COLO829 (cell line): Measurements from ENCODE around the gene LRRC41.
"Not testable (repeated sequence)": the region's sequence is repeated elsewhere in the genome, so short reads cannot be mapped to it uniquely, and the experiment has no call there.

Source experiments
- DNase-seq: peaks from one replicate; pipeline ENCODE4 v3.0.0; 2012; ENCODE audit warnings: low spot score

The LRRC41 gene

DNA sequence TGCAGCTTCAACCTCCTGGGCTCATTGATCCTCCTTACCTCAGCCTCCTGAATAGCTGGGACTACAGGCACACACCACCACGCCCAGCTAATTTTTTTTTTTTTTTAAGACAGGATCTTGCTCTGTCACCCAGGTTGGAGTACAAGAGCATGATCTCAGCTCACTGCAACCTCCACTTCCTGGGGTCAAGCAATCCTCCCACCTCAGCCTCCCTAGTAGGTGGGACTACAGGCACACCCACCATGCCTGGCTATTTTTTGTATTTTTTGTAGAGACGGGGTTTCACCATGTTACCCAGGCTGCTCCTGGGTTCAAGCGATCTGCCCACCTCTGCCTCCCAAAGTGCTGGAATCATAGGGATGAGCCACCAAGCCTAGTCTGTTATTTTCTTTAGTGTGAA, 59.6 kb downstream of the LRRC41 start:
- not testable (repeated sequence) for DNase-seq

DNA sequence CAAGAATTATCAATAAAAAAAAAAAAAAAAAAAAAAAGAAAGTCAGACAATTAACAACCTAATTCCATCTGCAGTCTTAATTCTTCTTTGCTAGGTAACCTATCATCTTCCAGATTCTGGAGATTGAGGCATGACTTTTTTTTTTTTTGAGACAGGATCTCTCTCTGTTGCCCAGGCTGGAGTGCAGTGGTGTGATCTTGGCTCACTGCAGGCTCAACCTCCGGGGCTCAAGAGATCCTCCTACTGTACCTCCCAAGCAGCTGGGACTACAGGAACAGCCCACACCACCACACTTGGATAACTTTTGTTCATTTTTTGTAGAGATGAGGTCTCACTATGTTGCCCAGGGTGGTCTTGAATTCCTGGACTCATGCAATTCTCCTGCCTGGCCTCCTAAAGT, 60.5 kb downstream of the LRRC41 start:
- no peak for DNase-seq

DNA sequence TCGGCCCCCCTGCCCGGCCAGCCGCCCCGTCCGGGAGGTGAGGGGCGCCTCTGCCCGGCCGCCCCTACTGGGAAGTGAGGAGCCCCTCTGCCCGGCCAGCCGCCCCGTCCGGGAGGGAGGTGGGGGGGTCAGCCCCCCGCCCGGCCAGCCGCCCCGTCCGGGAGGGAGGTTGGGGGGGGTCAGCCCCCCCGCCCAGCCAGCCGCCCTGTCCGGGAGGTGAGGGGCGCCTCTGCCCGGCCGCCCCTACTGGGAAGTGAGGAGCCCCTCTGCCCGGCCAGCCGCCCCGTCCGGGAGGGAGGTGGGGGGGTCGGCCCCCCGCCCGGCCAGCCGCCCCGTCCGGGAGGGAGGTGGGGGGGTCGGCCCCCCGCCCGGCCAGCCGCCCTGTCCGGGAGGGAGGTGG, 61.7 kb downstream of the LRRC41 start:
- not testable (repeated sequence) for DNase-seq

DNA sequence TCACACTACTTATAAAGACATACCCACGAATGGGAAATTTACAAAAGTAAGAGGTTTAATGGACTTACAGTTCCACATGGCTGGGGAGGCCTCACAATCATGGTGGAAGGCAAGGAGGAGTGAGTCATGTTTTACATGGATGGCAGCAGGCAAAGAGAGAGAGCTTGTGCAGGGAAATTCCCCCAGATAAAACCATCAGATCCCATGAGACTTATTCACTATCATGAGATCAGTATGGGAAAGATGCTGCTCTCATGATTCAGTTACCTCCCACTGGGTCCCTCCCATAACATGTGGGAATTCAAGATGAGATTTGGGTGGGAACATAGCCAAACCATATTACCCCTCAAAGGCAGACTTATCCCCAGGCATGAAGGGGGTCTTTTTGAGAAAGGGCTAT, 64.6 kb downstream of the LRRC41 start:
- not testable (repeated sequence) for DNase-seq

DNA sequence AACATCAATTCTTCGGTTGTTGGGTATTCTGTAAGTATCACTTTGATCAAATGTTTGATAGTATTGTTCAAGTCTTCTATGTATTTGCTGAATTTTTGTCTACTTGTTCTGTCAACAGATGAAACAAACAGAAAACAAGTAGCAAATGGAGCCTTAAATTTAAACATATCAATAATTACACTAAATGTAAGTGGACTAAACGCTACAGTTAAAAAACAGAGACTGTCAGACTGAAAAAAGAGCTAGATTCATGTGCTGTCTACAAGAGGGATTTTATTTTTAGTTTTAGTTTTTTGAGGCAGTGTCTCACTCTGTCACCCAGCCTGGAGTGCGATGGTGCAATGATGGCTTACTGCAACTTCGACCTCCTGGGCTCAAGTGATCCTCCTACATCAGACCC, 66.5 kb downstream of the LRRC41 start:
- no peak for DNase-seq

DNA sequence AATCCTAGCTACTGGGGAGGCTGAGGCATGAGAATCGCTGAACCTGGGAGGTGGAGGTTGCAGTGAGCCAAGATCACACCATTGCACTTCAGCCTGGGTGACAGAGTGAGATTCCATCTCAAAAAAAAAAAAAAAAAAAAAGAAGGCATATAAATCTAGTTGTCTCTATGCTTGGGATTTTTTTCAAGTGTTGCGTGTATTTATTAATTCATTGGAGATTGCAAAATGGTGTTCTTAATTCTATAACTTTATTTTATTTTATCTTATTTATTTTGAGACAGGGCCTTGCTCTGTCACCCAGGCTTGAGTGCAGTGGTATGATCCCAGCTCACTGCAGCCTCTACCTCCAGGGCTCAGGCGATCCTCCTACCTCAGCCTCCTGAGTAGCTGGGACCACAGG, 72.2 kb downstream of the LRRC41 start:
- not testable (repeated sequence) for DNase-seq
